Glutamatergic neuron (in vitro differentiated cells): ENCODE data around the gene WNT2B. TPM values are rescaled to one million over a fixed set of nuclear protein-coding genes. Genes with fewer than 3 reads are reported as not detected.
"Not testable (repeated sequence)": the region's sequence is repeated elsewhere in the genome, so short reads cannot be mapped to it uniquely, and the experiment has no call there.

Experiments
- DNase-seq: peaks from one replicate; pipeline ENCODE4 v3.0.0; 2022
- H3K27ac Mint-ChIP-seq: one replicate; pipeline ENCODE4 v1.8.0; 2020; ENCODE audit warnings: mild to moderate bottlenecking, mixed read lengths, inconsistent platforms; ENCODE audit not compliant: unreplicated experiment
- H3K27me3 Mint-ChIP-seq: one replicate; pipeline ENCODE4 v1.8.0; 2020; ENCODE audit warnings: mild to moderate bottlenecking, moderate library complexity, mixed read lengths, inconsistent platforms; ENCODE audit not compliant: unreplicated experiment
- H3K36me3 Mint-ChIP-seq: one replicate; pipeline ENCODE4 v1.8.0; 2020; ENCODE audit warnings: mild to moderate bottlenecking, mixed read lengths, inconsistent platforms; ENCODE audit not compliant: unreplicated experiment
- H3K4me1 Mint-ChIP-seq: one replicate; pipeline ENCODE4 v1.8.0; 2020; ENCODE audit warnings: mild to moderate bottlenecking, low read depth, mixed read lengths, inconsistent platforms; ENCODE audit not compliant: unreplicated experiment
- H3K4me3 Mint-ChIP-seq: one replicate; pipeline ENCODE4 v1.8.0; 2020; ENCODE audit warnings: mild to moderate bottlenecking, mixed read lengths, inconsistent platforms; ENCODE audit not compliant: unreplicated experiment
- H3K9me3 Mint-ChIP-seq: one replicate; pipeline ENCODE4 v1.8.0; 2020; ENCODE audit warnings: mild to moderate bottlenecking, moderate library complexity, mixed read lengths, inconsistent platforms; ENCODE audit not compliant: unreplicated experiment
- total RNA-seq: library from RNA; stranded (reverse); fragmentation: NEBNext Ultra II Directional; extraction: Animal tissue kit (Norgen Biotek cat#: 25700); gene quantifications from one replicate; pipeline ENCODE4 v1.2.1, GENCODE V29; 2021; ENCODE audit not compliant: unreplicated experiment
- TF ChIP-seq, protein P1 (sequence below): fragments of 200-600 bp; sonication (generic); IDR thresholded peaks from one replicate; pipeline ENCODE4 v1.5.0; 2021; ENCODE audit not compliant: partially characterized antibody, unreplicated experiment

Gene WNT2B
- total RNA-seq, 1 donor from 2014 or later, result 4.0 TPM

DNA sequence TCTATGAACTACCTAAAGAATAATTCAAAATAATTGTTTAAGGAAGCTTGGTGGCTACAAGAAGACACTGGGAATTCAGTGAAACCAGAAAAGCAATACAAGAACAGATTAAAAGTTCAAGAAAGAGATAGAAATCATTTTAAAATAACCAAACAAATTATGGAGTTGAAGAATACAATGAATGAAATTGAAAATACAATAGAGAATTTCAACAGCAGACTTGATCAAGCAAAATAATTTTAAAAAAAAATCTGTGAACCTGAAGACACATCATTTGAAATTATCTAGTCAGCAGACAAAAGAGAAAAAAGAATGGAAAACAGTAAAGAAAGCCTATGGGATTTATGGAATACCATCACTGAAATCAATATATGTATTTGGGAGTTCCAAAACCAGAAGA is 31.2 kb upstream of the WNT2B start:
- Mint-ChIP-seq H3K4me3 (no peak overlapping the region), H3K4me1 (no peaks in the 10 kb centered on the region), H3K36me3 (peaks cover 25% of the 10 kb centered on the region), H3K9me3 (peaks cover 10% of the 10 kb centered on the region), H3K27me3 (no peaks in the 10 kb centered on the region), H3K27ac (no peak overlapping the region)
- TF ChIP-seq, protein P1, sequence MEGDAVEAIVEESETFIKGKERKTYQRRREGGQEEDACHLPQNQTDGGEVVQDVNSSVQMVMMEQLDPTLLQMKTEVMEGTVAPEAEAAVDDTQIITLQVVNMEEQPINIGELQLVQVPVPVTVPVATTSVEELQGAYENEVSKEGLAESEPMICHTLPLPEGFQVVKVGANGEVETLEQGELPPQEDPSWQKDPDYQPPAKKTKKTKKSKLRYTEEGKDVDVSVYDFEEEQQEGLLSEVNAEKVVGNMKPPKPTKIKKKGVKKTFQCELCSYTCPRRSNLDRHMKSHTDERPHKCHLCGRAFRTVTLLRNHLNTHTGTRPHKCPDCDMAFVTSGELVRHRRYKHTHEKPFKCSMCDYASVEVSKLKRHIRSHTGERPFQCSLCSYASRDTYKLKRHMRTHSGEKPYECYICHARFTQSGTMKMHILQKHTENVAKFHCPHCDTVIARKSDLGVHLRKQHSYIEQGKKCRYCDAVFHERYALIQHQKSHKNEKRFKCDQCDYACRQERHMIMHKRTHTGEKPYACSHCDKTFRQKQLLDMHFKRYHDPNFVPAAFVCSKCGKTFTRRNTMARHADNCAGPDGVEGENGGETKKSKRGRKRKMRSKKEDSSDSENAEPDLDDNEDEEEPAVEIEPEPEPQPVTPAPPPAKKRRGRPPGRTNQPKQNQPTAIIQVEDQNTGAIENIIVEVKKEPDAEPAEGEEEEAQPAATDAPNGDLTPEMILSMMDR, result no peak
- no peak for DNase-seq

DNA sequence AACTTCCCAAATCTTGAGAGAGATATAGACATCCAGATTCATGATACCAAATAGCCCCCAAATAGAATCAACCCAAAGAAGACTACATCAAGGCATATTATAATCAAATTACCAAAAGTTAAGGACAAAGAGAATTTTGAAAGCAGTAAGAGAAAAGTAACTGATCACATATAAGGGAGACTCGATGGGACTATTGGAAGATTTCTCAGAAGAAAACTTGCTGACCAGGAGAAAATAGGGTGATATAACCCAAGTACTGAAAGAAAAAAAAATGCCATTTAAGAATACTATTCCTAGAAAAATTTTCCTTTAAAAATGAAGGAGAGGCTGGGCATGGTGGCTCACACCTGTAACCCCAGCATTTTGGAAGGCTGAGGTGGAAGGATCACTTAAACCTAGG is 30.5 kb upstream of the WNT2B start:
- no peaks in the 10 kb centered on the region for H3K27me3 Mint-ChIP-seq
- no peaks in the 10 kb centered on the region for H3K4me1 Mint-ChIP-seq
- H3K9me3 Mint-ChIP-seq, result peaks cover 11% of the 10 kb centered on the region
- TF ChIP-seq, protein P1, result no peak
- H3K36me3 Mint-ChIP-seq, result peaks cover 25% of the 10 kb centered on the region
- H3K27ac Mint-ChIP-seq, result no peak overlapping the region
- DNase-seq, result no peak
- no peak overlapping the region for H3K4me3 Mint-ChIP-seq

DNA sequence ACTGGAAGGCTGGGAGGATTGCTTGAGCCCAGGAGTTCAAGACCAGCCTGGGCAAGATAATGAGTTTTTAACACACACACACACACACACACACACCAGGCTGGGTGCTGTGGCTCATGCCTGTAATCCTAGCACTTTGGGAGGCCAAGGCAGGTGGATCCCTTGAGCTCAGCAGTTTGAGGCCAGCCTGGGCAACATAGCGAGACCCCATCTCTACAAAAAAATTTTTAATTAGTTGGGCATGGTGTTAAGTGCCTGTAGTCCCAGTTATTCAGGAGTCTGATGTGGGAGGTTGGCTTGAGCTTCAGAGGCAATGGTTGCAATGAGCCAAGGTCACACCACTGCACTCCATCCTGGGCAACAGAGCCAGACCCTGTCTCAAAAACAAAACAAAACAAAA is 22.7 kb upstream of the WNT2B start:
- not testable (repeated sequence) for H3K4me1 Mint-ChIP-seq, H3K27me3 Mint-ChIP-seq, H3K36me3 Mint-ChIP-seq, DNase-seq, H3K9me3 Mint-ChIP-seq, H3K27ac Mint-ChIP-seq, H3K4me3 Mint-ChIP-seq

GRCh38 chr1:112487686-112488085 is 21.1 kb upstream of the WNT2B start:
- not testable (repeated sequence) for DNase-seq, H3K4me3 Mint-ChIP-seq, H3K4me1 Mint-ChIP-seq, H3K36me3 Mint-ChIP-seq, H3K27me3 Mint-ChIP-seq, H3K27ac Mint-ChIP-seq, H3K9me3 Mint-ChIP-seq

GRCh38 chr1:112488141-112488540 is 20.6 kb upstream of the WNT2B start:
- Mint-ChIP-seq H3K27ac (no peak overlapping the region), H3K4me3 (no peak overlapping the region), H3K4me1 (no peaks in the 10 kb centered on the region), H3K36me3 (no peaks in the 10 kb centered on the region), H3K27me3 (no peaks in the 10 kb centered on the region), H3K9me3 (peaks cover 3% of the 10 kb centered on the region)
- no peak for DNase-seq
- TF ChIP-seq, protein P1, result no peak

- H3K4me3 Mint-ChIP-seq, result no peak overlapping the region
- DNase-seq, result no peak
- TF ChIP-seq, protein P1, result no peak
Observed at GRCh38 chr1:112492076-112492475, 16.7 kb upstream of the WNT2B start.

More at GRCh38 chr1:112492076-112492475, 16.7 kb upstream of the WNT2B start:
- no peaks in the 10 kb centered on the region for H3K27me3 Mint-ChIP-seq
- H3K9me3 Mint-ChIP-seq, result no peaks in the 10 kb centered on the region
- H3K4me1 Mint-ChIP-seq, result no peaks in the 10 kb centered on the region
- H3K27ac Mint-ChIP-seq, result no peak overlapping the region
- no peaks in the 10 kb centered on the region for H3K36me3 Mint-ChIP-seq
